ENCODE results near the gene PRSS58.

DNA sequence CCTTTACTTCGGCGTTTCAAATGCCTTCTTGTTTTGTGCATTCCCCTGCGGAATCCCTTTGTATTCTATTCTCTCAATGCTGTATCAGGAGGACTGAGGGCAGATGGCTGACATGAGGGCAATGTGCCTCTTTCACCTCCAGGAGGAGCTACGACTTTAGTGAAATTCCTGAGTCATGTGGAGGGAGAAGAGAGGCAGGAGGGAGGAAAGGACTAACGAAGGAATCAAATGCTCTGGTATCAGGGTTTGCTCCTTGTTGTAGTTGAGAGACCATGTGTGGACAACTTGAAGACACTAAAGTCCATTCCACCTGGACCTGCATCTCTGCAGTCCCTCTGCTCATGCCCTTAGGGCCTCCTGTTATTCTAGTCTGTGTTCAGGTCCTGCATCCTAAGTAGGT, 40.2 kb upstream of the PRSS58 start:
- TF ChIP-seq POLR2A (IDR thresholded peaks at IDR 0.05), result no peak
- TF ChIP-seq, protein P1, sequence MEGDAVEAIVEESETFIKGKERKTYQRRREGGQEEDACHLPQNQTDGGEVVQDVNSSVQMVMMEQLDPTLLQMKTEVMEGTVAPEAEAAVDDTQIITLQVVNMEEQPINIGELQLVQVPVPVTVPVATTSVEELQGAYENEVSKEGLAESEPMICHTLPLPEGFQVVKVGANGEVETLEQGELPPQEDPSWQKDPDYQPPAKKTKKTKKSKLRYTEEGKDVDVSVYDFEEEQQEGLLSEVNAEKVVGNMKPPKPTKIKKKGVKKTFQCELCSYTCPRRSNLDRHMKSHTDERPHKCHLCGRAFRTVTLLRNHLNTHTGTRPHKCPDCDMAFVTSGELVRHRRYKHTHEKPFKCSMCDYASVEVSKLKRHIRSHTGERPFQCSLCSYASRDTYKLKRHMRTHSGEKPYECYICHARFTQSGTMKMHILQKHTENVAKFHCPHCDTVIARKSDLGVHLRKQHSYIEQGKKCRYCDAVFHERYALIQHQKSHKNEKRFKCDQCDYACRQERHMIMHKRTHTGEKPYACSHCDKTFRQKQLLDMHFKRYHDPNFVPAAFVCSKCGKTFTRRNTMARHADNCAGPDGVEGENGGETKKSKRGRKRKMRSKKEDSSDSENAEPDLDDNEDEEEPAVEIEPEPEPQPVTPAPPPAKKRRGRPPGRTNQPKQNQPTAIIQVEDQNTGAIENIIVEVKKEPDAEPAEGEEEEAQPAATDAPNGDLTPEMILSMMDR (IDR thresholded peaks at IDR 0.05), result peak in 1 of 12 donors; percentile 4
